Liver (tissue), 9 donors: ENCODE results near the gene ATP2A1. TPM values are rescaled to one million over a fixed set of nuclear protein-coding genes. Genes with fewer than 3 reads are reported as not detected.

Experiments used
- DNase-seq: peaks from one replicate; pipeline ENCODE4 v3.0.0-alpha.2; 2017; ENCODE audit warnings: low spot score
- H3K27ac ChIP-seq, 2 donors: one replicate each; pipeline ENCODE4 v1.7.0; 2013; ENCODE audit warnings: inconsistent platforms in 2 of 2, low read length in 2 of 2, control low read depth in 1 of 2, low read depth in 1 of 2, mild to moderate bottlenecking in 1 of 2
- H3K27me3 ChIP-seq, 4 donors: one replicate each; pipeline versions ENCODE4 v1.6.1 to v1.7.0; 2013; ENCODE audit warnings: low read length in 3 of 4, inconsistent platforms in 1 of 4, mild to moderate bottlenecking in 1 of 4, moderate library complexity in 1 of 4; ENCODE audit not compliant: control insufficient read depth in 4 of 4, insufficient read depth in 4 of 4
- H3K36me3 ChIP-seq, 4 donors: one replicate each; pipeline versions ENCODE4 v1.6.1 to v1.7.0; 2013; ENCODE audit warnings: low read length in 3 of 4, mild to moderate bottlenecking in 3 of 4, low read depth in 1 of 4, moderate library complexity in 1 of 4; ENCODE audit not compliant: control insufficient read depth in 4 of 4, insufficient read depth in 3 of 4
- H3K4me1 ChIP-seq, 4 donors: one replicate each; pipeline versions ENCODE4 v1.6.1 to v1.7.0; 2013; ENCODE audit warnings: low read length in 3 of 4, mild to moderate bottlenecking in 3 of 4, moderate library complexity in 1 of 4; ENCODE audit not compliant: control insufficient read depth in 4 of 4, insufficient read depth in 4 of 4
- H3K4me3 ChIP-seq, 3 donors: one replicate each; pipeline versions ENCODE4 v1.6.1 to v1.7.0; 2013; ENCODE audit warnings: low read length in 3 of 3, control low read depth in 1 of 3, low read depth in 1 of 3, mild to moderate bottlenecking in 1 of 3
- H3K9ac ChIP-seq, 2 donors: one replicate each; pipeline ENCODE4 v1.7.0; 2013; ENCODE audit warnings: low read length in 2 of 2, mild to moderate bottlenecking in 2 of 2, moderate library complexity in 2 of 2, control low read depth in 1 of 2, low read depth in 1 of 2
- H3K9me3 ChIP-seq, 4 donors: one replicate each; pipeline versions ENCODE4 v1.6.1 to v1.7.0; 2013; ENCODE audit warnings: low read length in 3 of 4; ENCODE audit not compliant: control insufficient read depth in 4 of 4
- EGR1 ChIP-seq, 2 donors: IDR thresholded peaks; 2 replicates each; pipeline ENCODE4 v1.6.1; 2016 to 2018; ENCODE audit warnings: antibody characterized with exemption in 2 of 2, low read depth in 2 of 2
- FOXA1 ChIP-seq: IDR thresholded peaks from 2 replicates; pipeline ENCODE4 v1.6.1; 2016; ENCODE audit warnings: antibody characterized with exemption
- FOXA2 ChIP-seq: IDR thresholded peaks from 2 replicates; pipeline ENCODE4 v1.6.1; 2016; ENCODE audit warnings: antibody characterized with exemption
- GABPA ChIP-seq, 2 donors: IDR thresholded peaks in 1 of 2; conservative IDR thresholded peaks in 1 of 2; 2 replicates each; pipeline ENCODE4 v1.6.1; 2016; ENCODE audit warnings: antibody characterized with exemption in 2 of 2, mild to moderate bottlenecking in 1 of 2, moderate library complexity in 1 of 2
- HNF4G ChIP-seq: IDR thresholded peaks from 2 replicates; pipeline ENCODE4 v1.6.1; 2016; ENCODE audit warnings: antibody characterized with exemption
- JUND ChIP-seq, 2 donors: IDR thresholded peaks; 2 replicates each; pipeline ENCODE4 v1.6.1; 2016; ENCODE audit warnings: antibody characterized with exemption in 2 of 2
- NR2F2 ChIP-seq: IDR thresholded peaks from 2 replicates; pipeline ENCODE4 v1.6.1; 2016; ENCODE audit warnings: antibody characterized with exemption
- RXRA ChIP-seq, 2 donors: IDR thresholded peaks; 2 replicates each; pipeline ENCODE4 v1.6.1; 2017 to 2018; ENCODE audit warnings: antibody characterized with exemption in 2 of 2, mild to moderate bottlenecking in 1 of 2
- SP1 ChIP-seq: IDR thresholded peaks from 2 replicates; pipeline ENCODE4 v1.6.1; 2018; ENCODE audit warnings: antibody characterized with exemption, mild to moderate bottlenecking
- YY1 ChIP-seq: IDR thresholded peaks from 2 replicates; pipeline ENCODE4 v1.6.1; 2016; ENCODE audit warnings: antibody characterized with exemption, mild to moderate bottlenecking
- WGBS: extraction: QIAGEN DNeasy Blood & Tissue Kit; methylation state at CpG from one replicate; pipeline ENCODE4 v1.1.7; 2013; 5-methylcytosine and 5-hydroxymethylcytosine counted together
- polyA plus RNA-seq, 2 donors: library from polyadenylated mRNA; stranded (reverse) in 1 of 2; unstranded in 1 of 2; fragments of 200-250 nt in 1 of 2; fragments of >200 nt in 1 of 2; fragmentation: Nextera tagmentation in 1 of 2; extraction: Ambion mirVana in 1 of 2; gene quantifications; one replicate each; pipeline versions ENCODE4 v1.2.1 to v1.2.3, GENCODE V29; 2013 to 2015
- total RNA-seq, 2 donors: library from RNA; depleted of rRNA; stranded (reverse); fragments of >200 nt; gene quantifications; one replicate each; pipeline ENCODE4 v1.2.3, GENCODE V29; 2014
- TF ChIP-seq, protein P1 (sequence below): IDR thresholded peaks from 2 replicates; pipeline ENCODE4 v1.6.1; 2016; ENCODE audit warnings: antibody characterized with exemption
- TF ChIP-seq, protein P2 (sequence below): IDR thresholded peaks from 2 replicates; pipeline ENCODE4 v1.6.1; 2016; ENCODE audit warnings: antibody characterized with exemption
- TF ChIP-seq, protein P3 (sequence below): IDR thresholded peaks from 2 replicates; pipeline ENCODE4 v1.6.1; 2016; ENCODE audit warnings: antibody characterized with exemption, mild to moderate bottlenecking
- TF ChIP-seq, protein P4 (sequence below): fragments of 150-350 bp; IDR thresholded peaks from 2 replicates; pipeline ENCODE4 v1.5.1; 2017; ENCODE audit warnings: improper control_type of control experiment, low read depth, low read length; ENCODE audit not compliant: missing input control
- donor health status: healthy.
- donor health status: healthy.
- donor health status: healthy.
- donor health status: healthy.
- donor health status: healthy.

The ATP2A1 gene
- total and polyA plus RNA-seq, 4 donors = 0.07 to 0.23 (median 0.13) TPM

DNA sequence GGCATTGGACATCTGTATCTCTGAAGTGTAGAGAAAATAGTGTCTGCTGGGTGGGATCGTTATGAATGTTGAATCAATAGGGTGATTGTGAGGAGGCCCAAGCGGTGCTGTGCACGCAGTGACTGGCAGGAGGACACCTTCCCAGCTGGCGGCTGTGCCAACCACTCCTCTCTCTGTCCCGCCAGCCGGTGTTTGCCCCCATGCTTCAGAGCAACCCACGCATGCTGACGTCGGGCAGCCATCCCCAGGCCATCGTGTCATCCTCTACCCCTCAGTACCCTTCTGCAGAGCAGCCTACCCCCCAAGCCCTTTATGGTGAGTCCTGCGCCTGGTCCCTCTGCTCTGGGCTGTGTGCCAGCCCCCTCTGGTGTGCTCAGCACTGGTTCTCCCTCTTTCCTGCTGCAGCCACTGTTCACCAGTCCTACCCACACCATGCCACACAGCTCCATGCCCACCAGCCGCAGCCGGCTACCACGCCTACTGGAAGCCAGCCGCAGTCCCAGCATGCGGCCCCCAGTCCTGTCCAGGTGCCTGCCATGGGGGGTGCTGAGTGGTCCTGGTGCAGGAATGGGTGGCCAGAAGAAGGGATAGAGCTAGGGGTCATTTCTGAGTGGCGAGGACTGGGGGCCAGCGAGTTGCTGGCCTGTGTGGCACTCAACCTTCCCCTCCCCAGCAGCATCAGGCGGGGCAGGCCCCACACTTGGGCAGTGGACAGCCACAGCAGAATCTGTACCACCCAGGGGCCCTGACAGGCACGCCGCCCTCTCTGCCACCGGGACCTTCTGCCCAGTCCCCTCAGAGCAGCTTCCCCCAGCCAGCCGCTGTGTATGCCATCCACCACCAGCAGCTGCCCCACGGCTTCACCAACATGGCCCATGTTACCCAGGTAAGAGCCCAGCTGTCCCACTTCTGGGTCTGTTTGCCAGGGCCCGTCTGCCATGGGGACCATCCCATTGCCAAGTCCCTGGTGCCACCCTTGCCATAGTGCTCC is 43.1 kb upstream of the ATP2A1 start:
- TF ChIP-seq, protein P1, sequence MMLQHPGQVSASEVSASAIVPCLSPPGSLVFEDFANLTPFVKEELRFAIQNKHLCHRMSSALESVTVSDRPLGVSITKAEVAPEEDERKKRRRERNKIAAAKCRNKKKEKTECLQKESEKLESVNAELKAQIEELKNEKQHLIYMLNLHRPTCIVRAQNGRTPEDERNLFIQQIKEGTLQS = no peak
- TF ChIP-seq HNF4G (no peak), EGR1 (IDR thresholded peaks at IDR 0.05; ENCODE audit: low read depth in 2 of 2) (no peak), GABPA (IDR thresholded peaks at IDR 0.05 in 1 of 2, conservative IDR thresholded peaks at IDR 0.05 in 1 of 2) (no peak), YY1 (no peak)
- TF ChIP-seq, protein P2, sequence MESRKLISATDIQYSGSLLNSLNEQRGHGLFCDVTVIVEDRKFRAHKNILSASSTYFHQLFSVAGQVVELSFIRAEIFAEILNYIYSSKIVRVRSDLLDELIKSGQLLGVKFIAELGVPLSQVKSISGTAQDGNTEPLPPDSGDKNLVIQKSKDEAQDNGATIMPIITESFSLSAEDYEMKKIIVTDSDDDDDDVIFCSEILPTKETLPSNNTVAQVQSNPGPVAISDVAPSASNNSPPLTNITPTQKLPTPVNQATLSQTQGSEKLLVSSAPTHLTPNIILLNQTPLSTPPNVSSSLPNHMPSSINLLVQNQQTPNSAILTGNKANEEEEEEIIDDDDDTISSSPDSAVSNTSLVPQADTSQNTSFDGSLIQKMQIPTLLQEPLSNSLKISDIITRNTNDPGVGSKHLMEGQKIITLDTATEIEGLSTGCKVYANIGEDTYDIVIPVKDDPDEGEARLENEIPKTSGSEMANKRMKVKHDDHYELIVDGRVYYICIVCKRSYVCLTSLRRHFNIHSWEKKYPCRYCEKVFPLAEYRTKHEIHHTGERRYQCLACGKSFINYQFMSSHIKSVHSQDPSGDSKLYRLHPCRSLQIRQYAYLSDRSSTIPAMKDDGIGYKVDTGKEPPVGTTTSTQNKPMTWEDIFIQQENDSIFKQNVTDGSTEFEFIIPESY = no peak
- H3K9ac ChIP-seq = no peak overlapping the region
- no peaks in the 10 kb centered on the region for H3K4me1 ChIP-seq
- H3K4me3 ChIP-seq = no peak overlapping the region
- H3K27me3 ChIP-seq = no peaks in the 10 kb centered on the region
- H3K36me3 ChIP-seq = peaks cover 44 to 75% (median 53%) of the 10 kb centered on the region in 4 donors
- DNase-seq = no peak
- 94% methylated on average over 25 of the region's 25 CpGs for WGBS
- H3K27ac ChIP-seq = no peak overlapping the region
- no peaks in the 10 kb centered on the region for H3K9me3 ChIP-seq

DNA sequence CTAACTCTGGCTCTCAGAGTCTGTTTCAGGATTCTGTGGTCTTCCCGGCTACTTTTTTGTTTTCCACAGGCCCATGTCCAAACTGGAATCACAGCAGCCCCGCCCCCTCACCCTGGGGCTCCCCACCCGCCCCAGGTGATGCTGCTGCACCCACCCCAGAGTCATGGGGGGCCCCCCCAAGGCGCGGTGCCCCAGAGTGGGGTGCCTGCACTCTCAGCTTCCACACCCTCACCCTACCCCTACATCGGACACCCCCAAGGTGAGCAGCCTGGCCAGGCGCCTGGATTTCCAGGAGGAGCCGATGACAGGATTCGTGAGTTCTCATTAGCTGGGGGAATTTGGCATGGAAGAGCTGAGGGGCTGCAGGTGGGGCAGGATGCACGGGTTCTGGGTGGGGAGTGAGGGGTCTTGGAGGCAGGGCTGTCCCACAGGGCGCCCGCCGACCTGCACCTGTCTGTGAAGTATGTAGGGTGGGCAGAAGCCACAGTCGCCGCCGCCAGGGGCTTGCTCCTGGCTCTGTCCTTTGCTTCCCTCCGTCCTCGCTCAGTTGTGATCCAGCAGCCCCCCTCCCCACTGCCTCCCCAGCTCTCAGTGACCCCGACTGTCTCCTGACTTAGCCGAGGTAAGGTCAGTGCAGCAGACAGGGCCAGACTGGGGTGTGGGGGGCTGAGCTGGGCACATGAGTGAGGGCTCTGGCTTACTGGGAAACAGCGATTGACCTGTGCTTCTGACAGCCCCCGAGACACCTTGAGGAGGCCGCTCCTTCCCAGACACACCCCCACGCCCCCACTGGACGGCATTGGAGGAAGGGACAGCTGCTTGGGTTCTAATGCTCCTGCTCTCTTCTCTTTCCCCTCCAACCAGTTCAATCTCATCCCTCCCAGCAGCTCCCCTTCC is 42.2 kb upstream of the ATP2A1 start:
- Histone ChIP-seq H3K36me3 (peaks cover 38 to 65% (median 45%) of the 10 kb centered on the region in 4 donors), H3K9ac (no peak overlapping the region), H3K4me3 (no peak overlapping the region), H3K4me1 (no peaks in the 10 kb centered on the region), H3K27ac (no peak overlapping the region), H3K27me3 (no peaks in the 10 kb centered on the region), H3K9me3 (no peaks in the 10 kb centered on the region)
- WGBS = 96% methylated on average over 25 of the region's 25 CpGs
- no peak for DNase-seq
- TF ChIP-seq JUND (IDR thresholded peaks at IDR 0.05) (no peak), RXRA (IDR thresholded peaks at IDR 0.05) (no peak), NR2F2 (no peak), FOXA2 (no peak), YY1 (no peak), FOXA1 (no peak), GABPA (IDR thresholded peaks at IDR 0.05 in 1 of 2, conservative IDR thresholded peaks at IDR 0.05 in 1 of 2) (no peak), EGR1 (IDR thresholded peaks at IDR 0.05; ENCODE audit: low read depth in 2 of 2) (no peak), SP1 (no peak)
- TF ChIP-seq, protein P2 = no peak
- TF ChIP-seq, protein P3, sequence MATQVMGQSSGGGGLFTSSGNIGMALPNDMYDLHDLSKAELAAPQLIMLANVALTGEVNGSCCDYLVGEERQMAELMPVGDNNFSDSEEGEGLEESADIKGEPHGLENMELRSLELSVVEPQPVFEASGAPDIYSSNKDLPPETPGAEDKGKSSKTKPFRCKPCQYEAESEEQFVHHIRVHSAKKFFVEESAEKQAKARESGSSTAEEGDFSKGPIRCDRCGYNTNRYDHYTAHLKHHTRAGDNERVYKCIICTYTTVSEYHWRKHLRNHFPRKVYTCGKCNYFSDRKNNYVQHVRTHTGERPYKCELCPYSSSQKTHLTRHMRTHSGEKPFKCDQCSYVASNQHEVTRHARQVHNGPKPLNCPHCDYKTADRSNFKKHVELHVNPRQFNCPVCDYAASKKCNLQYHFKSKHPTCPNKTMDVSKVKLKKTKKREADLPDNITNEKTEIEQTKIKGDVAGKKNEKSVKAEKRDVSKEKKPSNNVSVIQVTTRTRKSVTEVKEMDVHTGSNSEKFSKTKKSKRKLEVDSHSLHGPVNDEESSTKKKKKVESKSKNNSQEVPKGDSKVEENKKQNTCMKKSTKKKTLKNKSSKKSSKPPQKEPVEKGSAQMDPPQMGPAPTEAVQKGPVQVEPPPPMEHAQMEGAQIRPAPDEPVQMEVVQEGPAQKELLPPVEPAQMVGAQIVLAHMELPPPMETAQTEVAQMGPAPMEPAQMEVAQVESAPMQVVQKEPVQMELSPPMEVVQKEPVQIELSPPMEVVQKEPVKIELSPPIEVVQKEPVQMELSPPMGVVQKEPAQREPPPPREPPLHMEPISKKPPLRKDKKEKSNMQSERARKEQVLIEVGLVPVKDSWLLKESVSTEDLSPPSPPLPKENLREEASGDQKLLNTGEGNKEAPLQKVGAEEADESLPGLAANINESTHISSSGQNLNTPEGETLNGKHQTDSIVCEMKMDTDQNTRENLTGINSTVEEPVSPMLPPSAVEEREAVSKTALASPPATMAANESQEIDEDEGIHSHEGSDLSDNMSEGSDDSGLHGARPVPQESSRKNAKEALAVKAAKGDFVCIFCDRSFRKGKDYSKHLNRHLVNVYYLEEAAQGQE = no peak
- TF ChIP-seq, protein P4, sequence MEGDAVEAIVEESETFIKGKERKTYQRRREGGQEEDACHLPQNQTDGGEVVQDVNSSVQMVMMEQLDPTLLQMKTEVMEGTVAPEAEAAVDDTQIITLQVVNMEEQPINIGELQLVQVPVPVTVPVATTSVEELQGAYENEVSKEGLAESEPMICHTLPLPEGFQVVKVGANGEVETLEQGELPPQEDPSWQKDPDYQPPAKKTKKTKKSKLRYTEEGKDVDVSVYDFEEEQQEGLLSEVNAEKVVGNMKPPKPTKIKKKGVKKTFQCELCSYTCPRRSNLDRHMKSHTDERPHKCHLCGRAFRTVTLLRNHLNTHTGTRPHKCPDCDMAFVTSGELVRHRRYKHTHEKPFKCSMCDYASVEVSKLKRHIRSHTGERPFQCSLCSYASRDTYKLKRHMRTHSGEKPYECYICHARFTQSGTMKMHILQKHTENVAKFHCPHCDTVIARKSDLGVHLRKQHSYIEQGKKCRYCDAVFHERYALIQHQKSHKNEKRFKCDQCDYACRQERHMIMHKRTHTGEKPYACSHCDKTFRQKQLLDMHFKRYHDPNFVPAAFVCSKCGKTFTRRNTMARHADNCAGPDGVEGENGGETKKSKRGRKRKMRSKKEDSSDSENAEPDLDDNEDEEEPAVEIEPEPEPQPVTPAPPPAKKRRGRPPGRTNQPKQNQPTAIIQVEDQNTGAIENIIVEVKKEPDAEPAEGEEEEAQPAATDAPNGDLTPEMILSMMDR = no peak
